Left colon (tissue), 2 donors: ENCODE measurements around the gene ZBTB20. TPM values are rescaled to one million over a fixed set of nuclear protein-coding genes. Genes with fewer than 3 reads are reported as not detected.
A peak's percentile ranks its signal among the peaks of the same experiment; 100 is the strongest.

Experiments
- ATAC-seq: fragments of 200-7000 bp; cut with Tn5 transposase; one replicate; pipeline ENCODE4 v1.9.1; 2020; ENCODE audit warnings: mild to moderate bottlenecking, moderate library complexity
- DNase-seq, 2 donors: peaks; one replicate each; pipeline ENCODE4 v3.0.0-alpha.2; 2020
- intact Hi-C, 2 donors: fragments of 100-400 bp; cut with DNase I in 1 of 2; cut with micrococcal nuclease in 1 of 2; formaldehyde crosslinking; loops; one replicate each; pipeline versions ENCODE4 v1.11.2 to v1.14.0; 2022; cut with DNase I, micrococcal nuclease
- total RNA-seq, 2 donors: library from RNA; stranded (reverse); fragmentation: NEBNext Ultra II Directional; extraction: Animal tissue kit (Norgen Biotek cat#: 25700); gene quantifications; one replicate each; pipeline ENCODE4 v1.2.1, GENCODE V29; 2021
- donor health status: DM: no; HTN: no; CAD: no.
- donor health status: DM: yes; HTN: yes; CAD: no.

ZBTB20 gene
- total RNA-seq, 2 donors from 2014 or later: 27.1 to 27.3 TPM

DNA sequence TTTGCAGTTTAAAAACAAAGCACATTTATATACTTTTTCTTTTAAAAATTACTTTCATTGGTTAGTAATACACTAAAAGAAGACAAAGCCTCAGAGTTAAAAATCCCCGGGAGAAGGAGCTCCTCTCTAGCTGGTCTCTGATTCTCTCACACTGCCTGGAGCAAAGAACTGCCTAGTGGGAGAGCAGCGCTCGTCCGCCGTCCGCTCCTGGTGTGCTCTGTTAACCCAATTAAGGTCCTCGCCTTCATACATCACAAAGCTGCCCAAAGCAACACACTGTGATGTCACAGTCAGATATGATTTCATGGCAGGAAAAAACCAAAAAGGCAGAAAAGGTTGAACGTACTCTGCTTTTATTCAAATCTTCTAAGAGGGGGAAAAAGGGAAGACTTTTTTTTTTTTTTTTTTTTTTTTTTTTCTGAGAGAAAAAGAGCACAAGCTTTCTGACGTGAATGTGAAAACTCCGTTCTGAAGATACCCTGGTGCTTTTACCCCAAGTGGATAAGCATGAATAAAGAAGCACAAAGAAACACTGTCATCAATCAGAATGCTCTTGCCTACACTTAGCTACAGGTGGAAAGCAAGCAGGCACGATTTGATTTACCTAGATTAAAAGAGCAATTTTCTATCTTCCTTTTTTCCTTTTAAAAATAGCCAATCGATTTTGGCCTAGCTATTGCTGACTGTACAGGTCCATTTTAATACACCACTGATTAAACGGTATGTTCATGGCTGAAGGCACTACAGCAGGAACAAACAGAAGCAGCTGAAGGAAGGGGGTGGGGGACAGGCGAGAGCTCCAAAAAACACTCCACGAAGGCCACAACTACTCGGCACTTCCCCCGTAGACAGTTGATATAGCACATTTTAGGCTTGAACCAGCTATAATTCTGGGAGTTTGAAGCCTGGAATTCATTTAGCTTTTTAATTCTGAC lies 738.1 kb downstream of the ZBTB20 start:
- DNase-seq (no peak), ATAC-seq (no peak)
- intact Hi-C loops: no loop called here

DNA sequence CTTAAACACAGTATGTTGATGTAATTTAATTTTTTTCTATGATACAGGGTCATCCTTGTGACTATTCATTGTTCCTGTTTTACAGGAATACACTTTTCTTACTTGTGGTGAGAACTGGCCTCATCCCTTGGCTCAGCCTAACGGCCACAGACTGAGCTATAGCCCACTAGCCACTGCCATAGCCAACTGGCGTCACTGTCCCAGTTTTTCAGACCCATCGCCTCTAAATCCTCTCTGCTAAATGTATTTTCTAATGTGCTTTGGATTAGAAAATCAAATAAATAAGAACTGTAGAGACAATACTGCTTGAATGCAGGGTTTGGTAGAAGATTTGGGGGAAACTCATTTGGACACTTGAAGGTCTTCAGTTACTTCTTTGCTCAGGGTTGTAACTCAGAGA lies 740.2 kb downstream of the ZBTB20 start:
- no peak for ATAC-seq
- intact Hi-C loops: no loop called here
- DNase-seq: no peak

DNA sequence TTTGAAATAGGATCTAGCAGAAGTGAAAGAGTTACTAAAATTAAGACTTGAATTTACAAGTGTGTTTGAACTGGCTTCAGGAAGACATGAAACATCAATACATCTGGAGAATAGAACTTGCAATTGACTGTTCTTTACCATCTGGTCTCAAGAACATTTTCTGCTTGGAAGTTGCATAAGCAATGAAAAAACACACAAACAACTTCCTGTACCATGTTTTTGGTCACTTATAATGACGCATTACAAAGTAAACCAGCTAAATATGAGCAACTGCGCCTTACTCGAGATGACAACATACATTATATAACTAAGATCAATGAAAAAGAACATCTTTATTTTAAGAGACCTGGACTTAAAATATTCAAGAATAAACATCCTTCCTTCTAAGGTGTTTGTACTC lies 740.8 kb downstream of the ZBTB20 start:
- ATAC-seq (no peak), DNase-seq (no peak)
- intact Hi-C loops: no loop called here

DNA sequence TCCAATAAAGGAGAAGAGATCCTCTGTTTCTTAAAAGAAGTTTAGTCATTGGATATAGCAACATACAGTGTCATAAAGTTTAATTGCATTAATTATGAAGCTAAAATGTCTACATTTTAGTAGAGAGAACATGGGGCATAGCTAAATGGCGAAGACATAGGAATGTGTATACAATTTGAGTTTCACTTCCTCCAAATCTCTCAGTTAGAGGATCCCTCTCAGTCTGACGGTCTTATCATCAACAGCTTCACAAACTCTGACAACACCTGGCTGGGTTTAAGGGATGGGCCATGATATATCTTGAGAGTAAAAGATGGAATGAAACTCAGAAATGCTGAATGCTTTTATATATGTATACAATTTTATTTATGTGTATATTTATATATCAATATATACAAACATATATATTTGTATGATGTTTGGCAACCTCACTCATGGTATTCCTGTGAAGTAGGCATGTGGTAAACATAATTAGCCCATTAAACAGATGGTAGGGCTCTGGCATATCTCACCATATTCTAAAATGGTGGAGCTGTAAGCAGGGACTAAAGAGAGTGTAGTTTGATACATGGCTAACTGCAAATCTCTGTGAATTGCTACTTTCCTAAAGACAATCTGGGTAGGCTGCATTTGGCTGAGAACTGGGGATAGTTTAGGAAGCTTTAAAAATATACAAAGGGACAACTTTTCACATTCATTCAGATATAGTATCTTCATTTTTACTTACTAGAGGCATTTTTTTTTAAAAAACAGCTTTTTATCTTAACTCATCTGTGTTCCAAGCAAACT lies 741.7 kb downstream of the ZBTB20 start:
- ATAC-seq (no peak), DNase-seq (no peak)
- intact Hi-C loops: no loop called here

DNA sequence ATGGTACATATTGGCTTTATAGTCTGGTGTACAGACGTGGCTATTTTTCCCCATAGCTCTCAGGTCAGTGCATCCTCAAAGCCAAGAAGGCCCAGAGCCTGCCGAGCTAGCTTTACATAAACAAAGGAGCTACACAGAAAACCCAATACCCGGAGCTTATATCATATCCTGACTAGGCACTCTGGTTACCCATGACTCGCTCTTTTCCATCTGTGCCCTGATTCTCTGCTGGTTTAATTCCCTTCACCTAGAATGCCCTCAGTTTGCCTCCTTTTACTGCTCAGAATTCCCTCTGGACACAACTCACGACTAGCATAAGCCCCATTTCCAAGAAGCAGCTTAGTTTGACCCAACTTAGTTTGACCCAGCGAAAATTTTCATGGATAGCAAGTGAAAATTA lies 742.5 kb downstream of the ZBTB20 start:
- intact Hi-C loops: no loop called here
- DNase-seq (no peak), ATAC-seq (no peak)

DNA sequence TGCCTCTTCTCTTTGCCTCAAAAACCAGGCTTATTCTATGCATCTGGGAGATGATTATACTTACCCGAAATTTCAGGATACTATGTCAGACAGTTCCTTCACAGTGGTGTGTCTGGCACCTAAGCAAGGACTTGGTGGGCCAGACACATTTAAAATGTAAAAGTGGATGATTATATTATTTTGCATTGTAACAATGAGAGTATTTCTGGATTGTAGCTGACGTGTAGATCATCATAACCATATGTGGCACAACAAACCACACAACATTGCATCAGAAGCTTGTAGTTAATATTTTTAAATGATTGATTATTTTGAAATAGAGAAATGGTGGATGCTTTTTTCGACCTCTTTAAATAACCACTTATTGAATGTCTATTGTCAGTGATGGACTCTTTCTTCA lies 744.2 kb downstream of the ZBTB20 start:
- intact Hi-C loops: no loop called here
- no peak for ATAC-seq
- DNase-seq: no peak

DNA sequence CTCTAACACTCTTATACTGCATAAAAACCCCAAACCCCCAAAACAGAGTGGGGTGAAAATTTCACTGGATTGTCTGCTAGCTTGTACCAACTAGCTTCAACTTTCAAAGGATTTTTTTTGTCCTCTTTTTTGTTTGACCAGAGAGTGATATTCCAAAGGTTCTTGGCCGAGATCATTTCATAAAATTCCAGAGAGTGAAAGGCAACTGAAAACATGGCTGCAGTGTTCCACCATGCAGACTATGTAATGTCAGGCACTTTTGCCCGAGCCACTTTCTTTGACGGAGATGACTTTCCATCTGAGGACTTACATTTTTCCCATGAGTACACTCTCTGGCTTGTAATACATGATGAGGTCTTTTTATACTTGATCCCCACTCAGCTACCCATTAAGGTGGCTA lies 745.7 kb downstream of the ZBTB20 start:
- intact Hi-C loops: no loop called here
- no peak for ATAC-seq
- no peak for DNase-seq

DNA sequence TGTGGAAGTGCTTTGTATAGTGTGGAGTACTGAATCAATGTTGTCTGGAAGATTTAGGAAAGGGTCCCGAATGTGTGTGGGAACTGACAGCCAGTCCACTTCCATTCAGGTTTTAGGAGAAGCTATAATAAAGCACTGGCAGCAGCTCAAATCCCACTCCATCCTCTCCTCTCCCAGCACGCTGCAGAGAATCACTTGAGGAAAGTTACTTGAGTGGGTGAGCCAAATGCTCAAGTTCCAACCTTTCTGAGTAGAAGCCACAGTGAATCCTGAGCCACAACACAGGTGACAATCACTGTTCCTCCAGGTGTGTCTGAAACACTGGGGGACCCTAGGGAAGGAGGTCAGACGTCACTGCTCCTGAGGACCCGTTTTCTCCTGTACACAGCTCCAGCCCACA lies 746.7 kb downstream of the ZBTB20 start:
- DNase-seq (no peak), ATAC-seq (no peak)
- intact Hi-C loops: no loop called here

DNA sequence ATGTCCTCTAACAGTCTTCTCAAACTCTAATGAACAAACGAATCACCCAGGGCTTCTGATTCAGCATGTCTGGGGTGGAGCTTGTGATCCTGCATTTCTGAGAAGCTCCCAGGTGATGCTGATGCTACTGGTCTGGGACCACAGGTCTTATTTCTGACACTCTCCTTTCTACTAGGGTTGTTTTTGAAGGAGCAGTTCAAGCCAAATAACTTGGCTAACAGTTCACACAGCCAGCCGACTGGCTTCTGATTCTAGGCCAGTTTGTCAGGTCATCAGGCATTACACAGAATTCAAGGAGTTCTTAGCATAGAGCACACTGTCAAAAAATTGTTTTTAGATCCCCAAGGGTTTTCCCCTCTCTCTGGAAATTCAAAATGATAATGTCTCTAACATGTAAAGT lies 752.5 kb downstream of the ZBTB20 start:
- ATAC-seq: no peak
- DNase-seq: no peak
- intact Hi-C loops: no loop called here

DNA sequence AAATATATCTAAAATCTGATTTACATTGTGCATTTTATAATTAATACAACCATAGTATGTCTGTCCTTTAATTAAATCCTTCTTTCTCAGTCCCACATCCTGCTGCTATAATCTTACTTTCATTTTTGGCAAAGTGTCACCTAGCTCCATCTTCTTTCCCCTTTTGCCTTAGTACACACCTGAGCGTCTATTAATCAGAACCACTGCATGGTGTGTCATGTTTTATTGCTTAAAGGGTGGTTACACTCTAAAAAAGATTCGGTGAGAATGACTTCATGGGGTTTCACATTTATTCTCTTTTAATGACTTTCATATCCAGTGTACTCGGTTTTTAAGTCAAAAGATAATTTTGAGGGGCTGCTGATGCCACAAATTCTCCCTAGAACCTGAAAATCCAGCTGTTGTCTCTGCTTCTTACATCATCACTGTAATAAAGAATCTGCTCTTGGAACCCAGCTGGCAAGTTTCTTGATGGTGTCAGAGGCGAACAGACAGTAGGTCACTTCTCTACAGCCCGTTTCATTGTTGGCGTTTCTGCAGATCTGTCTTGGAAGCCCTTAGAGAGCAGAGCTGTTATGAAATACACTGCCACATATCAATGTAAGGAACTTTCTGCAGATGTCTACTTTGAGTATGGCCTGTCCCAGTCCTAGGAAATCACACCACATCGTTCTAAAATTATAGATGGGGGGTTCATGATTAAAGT lies 753.6 kb downstream of the ZBTB20 start:
- no peak for DNase-seq
- ATAC-seq: no peak
- intact Hi-C loops: no loop called here

DNA sequence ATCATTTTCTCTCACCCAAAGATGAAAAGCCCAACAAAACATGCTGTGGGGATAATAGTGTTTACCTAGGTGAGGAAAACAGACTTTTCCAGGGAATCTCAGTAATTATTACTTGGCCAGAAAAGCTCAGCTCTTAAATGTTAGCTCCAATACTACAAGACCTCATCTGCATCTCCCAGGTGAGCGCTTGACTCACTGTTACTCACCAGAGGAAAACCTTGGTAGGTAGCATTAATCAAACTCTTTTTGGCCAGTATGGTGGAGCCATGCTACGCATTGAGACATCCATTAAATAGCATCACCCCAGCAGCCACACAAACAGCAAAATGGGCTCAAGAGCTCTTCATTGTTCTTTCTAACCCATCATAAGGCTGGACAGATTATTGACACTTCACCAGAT lies 754.3 kb downstream of the ZBTB20 start:
- intact Hi-C loops: no loop called here
- no peak for ATAC-seq
- no peak for DNase-seq

DNA sequence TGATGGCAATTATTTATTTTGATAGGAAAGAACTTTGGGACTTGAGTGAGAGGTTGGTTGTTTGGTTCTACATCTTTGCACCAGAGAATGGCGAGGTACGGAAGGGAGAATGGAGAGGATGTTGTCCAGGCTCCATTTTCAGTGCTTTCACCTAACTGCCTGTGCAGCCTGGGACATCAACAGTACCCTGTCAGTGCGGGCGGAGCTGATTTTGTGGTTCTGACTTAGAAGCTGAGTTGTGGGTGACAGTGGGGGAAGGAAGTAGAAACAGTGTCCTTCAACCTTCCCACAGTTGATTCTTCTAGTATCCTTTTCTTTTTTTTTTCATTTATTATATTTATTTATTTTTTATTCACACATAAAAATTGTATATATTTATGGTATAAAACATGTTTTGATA lies 757.9 kb downstream of the ZBTB20 start:
- ATAC-seq (no peak), DNase-seq (no peak)
- intact Hi-C loops: no loop called here

DNA sequence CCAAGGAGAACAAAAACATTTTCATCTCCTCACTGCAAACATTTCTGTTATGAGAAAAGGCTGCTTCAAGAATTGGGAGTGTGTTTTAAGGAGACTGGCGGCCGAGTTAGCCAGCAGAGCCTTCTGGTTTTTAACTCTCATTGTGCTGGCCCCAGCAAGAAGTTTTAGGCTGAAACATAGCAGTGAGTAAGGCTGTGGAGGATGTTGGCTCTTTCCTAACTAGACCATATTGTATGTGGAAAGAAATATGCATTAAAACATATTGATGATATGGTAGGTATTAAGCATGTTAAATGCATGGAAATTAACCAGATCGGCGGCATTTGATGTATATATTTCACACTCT lies 762.6 kb downstream of the ZBTB20 start:
- no peak for ATAC-seq

DNA sequence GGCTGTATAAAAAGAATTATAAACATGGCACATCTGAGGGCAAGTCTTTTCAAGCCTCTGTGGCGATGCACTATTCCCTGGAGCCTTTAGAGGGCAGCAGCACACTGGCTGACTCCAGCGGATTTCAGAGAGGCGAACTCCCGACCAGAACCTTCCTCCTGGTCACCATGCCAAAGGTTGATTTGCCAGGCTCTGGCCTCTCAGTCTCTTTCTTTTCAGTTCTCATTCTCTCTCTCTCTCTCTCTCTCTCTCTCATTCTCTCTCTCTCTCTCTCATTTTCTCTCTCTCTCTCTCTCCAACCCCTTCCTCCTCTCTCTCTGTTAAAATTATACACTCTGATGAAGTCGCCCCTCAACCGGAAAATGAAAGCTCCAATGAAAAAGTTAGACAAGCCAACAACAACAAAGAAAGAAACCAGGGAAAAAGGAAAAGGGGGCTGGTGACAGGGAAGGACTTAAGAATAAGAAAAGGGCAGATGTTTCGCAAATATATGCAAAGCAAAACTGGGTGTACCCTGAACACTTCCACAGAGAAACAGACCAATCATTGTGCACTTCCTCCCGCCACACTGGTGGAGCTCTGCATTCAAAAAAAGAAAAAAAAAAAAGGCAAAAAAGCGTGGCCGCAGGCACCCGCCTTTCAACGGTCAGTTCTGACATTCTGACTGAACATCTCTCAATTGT lies 763.1 kb downstream of the ZBTB20 start:
- intact Hi-C loops: no loop called here
- DNase-seq: peak; percentile 67 to 68
- peak; percentile 96 for ATAC-seq

More for the DNA sequence above, 762.6 kb downstream of the ZBTB20 start:
- DNase-seq: no peak
- intact Hi-C loops: no loop called here

DNA sequence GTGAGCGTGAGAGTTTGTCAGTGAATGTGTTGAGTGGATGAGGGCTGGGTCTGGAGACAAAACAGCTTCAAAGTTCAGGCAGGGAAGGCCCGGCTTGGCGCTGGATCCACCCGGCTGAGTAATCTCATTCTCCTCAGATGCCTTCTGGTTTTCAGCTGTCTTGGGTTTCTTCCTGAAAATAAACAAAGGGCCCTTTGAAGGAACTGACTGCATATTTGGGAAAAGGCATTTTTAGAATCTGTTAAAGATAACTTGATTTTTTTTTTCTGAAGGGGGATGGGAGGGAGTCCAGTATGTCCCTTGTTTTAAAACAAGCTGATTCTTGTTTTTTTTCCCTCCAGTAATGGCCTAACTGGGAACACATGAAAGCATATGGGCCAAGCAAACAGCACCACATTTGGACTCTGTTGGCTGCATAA lies 766.8 kb downstream of the ZBTB20 start:
- DNase-seq (peak; percentile 29 to 46), ATAC-seq (peak; percentile 35)
- intact Hi-C loops: no loop called here

DNA sequence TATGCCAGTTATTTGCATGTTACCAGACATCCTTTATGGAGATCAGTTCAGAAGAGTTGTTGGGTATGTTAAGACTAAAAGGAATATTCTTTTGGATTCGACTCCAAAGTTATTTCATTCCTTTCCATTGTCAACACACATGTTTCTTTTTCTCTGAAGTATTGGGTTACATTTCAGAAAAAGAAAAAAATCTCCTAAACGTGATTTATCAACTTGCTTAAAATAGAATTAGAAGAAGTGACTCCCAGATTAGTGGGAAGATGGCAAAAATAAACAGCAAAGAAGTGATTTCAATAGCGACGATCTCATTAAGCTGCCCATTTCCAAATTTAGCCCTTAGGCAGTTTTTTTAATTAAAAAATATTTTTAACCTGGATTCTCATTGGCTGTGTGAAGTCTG lies 767.8 kb downstream of the ZBTB20 start:
- ATAC-seq (no peak), DNase-seq (no peak)
- intact Hi-C loops: no loop called here

DNA sequence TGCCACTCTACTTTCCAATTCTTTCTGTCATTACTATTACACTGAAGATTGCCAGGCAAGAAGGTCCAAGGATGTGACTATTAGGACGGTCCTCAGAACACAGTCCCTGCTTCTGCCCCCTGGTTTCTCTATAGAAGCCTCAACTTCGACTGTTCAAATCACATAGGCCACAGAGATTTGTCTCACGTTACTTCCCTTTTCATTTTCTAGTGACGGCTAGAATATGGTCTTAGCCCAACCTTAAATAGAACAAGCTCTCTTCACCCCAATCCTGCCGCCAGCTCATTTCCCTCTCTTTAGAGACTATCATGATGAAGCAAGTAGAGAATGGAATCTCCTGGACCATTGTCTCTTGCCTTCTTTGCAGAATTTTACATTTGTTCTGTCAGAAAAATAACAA lies 768.3 kb downstream of the ZBTB20 start:
- intact Hi-C loops: no loop called here
- DNase-seq (no peak), ATAC-seq (no peak)

DNA sequence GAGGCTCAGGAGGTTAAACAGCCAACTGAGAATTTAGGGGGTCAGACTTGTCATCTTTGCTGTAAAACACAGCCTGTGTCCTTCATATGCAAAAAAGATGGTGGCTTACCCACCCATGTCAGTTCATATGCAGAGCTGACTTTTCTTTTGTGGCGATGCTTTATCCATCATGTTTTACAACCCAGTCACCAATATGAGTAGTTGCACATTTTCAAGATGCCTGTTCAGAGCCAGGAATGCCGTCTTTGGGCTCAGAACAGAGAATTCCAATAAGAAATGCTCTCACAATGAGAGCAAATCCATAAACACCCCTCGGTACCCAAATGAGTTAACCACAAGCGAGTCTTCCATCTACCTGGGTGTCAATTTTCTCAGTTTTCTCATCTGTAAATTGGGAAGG lies 769.7 kb downstream of the ZBTB20 start:
- intact Hi-C loops: no loop called here
- ATAC-seq (no peak), DNase-seq (no peak)

DNA sequence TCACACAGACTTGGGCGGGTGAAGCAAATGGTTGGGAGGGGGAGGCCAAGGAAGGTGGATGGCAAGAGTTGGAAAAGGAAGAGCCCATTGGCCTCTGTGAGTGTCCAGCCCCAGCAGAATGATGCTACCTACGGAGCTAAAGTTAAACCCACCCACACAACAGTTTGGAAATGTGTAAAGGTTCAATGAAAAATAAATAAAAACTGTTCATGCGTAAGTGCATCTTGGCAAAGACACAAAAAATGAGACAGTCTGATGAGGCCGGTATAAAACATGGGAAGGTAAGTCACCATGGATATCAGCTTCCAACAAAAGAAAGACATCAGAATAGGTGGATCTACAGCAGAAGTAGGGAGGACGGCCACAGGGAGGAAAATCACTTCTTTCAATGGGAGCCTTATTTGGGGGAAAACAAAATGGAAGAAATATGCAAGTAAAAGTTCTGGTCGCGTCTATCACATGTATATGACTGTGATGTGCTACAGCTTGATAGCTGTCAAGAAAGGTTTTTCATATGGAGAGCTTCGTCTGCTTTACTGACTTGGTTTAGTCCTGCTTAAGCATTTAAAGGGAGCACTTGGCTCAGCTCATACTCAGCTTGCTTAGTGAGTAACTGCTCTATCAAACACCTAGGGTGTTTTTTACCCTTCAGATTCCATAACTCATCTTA lies 770.4 kb downstream of the ZBTB20 start:
- intact Hi-C loops: no loop called here
- no peak for ATAC-seq

More for the DNA sequence above, 770.4 kb downstream of the ZBTB20 start:
- no peak for DNase-seq
